ENCODE measurements around the gene RWDD2A.

- TF ChIP-seq POLR2A (IDR thresholded peaks at IDR 0.05) (no peak), CTCF (IDR thresholded peaks at IDR 0.05) (no peak), EP300 (IDR thresholded peaks at IDR 0.05) (no peak)
Observed at GRCh38 chr6:83188501-83188900, 4.7 kb upstream of the RWDD2A start.

All from suprapubic skin (tissue), 3 donors.